Renal cortical epithelial cell (primary cell): Measurements from ENCODE around the gene IRGM. TPM values are rescaled to one million over a fixed set of nuclear protein-coding genes. Genes with fewer than 3 reads are reported as not detected.

ENCODE experiments used
- DNase-seq: peaks from one replicate; pipeline ENCODE4 v3.0.0-alpha.2; 2011; ENCODE audit warnings: low read depth
- total RNA-seq: library from RNA; depleted of rRNA; stranded (reverse); fragments of >200 nt; gene quantifications from 2 replicates; pipeline ENCODE4 v1.2.3, GENCODE V29; 2014

Gene IRGM
- total RNA-seq, 1 donor from 2014 or later, result not detected

GRCh38 chr5:150895431-150896428 is 49.4 kb downstream of the IRGM start:
- DNase-seq, result no peak

Other genes starting within 250 kb of the IRGM start
- 3.3 and 23.1 TPM in 2 replicates for gene SYNPO, start 205.9 kb upstream of the IRGM start, total RNA-seq
- gene MYOZ3, start 185.3 kb upstream of the IRGM start, total RNA-seq, result 0.45 and 0.87 TPM in 2 replicates
- gene RBM22, start 145.5 kb upstream of the IRGM start, total RNA-seq, result 17.9 and 39.1 TPM in 2 replicates
- 35.6 and 61.8 TPM in 2 replicates for gene DCTN4, start 87.5 kb upstream of the IRGM start, total RNA-seq
- 32.4 and 39.4 TPM in 2 replicates for gene SMIM3, start 67.8 kb upstream of the IRGM start, total RNA-seq
- gene ZNF300, start 58.5 kb downstream of the IRGM start, total RNA-seq, result 7.1 and 11.7 TPM in 2 replicates
- gene GPX3, start 174.1 kb downstream of the IRGM start, total RNA-seq, result 5.2 and 102 TPM in 2 replicates
- 402 and 506 TPM in 2 replicates for gene TNIP1, start 234.5 kb downstream of the IRGM start, total RNA-seq